ENCODE measurements around the gene ADGRF3. TPM values are rescaled to one million over a fixed set of nuclear protein-coding genes. Genes with fewer than 3 reads are reported as not detected.
"Not testable (repeated sequence)": the region's sequence is repeated elsewhere in the genome, so short reads cannot be mapped to it uniquely, and the experiment has no call there.

Gene ADGRF3
- total and polyA plus RNA-seq, 2 of the 8 experiments (the other 6 are each of a cell fraction or from before 2014, with no cell fraction given) = 0.54 to 0.69 TPM

DNA sequence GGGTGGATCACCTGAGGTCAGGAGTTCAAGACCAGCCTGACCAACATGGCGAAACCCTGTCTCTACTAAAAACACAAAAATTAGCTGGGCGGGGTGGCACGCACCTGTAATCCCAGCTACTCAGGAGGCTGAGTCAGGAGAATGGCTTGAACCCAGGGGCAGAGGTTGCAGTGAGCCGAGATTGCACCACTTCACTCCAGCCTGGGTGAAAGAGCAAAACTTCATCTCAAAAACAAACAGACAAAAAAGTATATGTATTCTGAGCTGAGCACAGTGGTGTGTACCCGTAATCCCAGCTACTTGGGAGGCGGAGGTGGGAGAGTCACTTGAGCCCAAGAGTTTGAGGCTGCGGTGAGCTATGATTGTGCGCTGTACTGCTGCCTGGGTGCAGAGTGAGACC lies 15.3 kb downstream of the ADGRF3 start:
- not testable (repeated sequence) for H4K8ac ChIP-seq (ENCODE audit: extremely low read depth, insufficient read depth, low read length); H3K27ac ChIP-seq (ENCODE audit: low read depth, low read length); H3K27me3 ChIP-seq (replicated peaks in 1 of 4; ENCODE audit: control insufficient read depth in 3 of 4, extremely low read depth in 1 of 4, insufficient read depth in 3 of 4, low read length in 3 of 4); H2AFZ ChIP-seq (ENCODE audit: low read length); H3K9ac ChIP-seq (replicated peaks in 1 of 4; ENCODE audit: extremely low read depth in 1 of 4, low read depth in 3 of 4, low read length in 3 of 4); FAIRE-seq; H3K4ac ChIP-seq (replicated peaks; ENCODE audit: insufficient read length, low read depth, low read length); H4K20me1 ChIP-seq (replicated peaks in 1 of 2; ENCODE audit: control insufficient read depth in 1 of 2, insufficient read depth in 2 of 2, low read length in 2 of 2); H2BK15ac ChIP-seq (ENCODE audit: low read length); H3K23me2 ChIP-seq (ENCODE audit: low read depth, low read length); H3K23ac ChIP-seq (ENCODE audit: insufficient read length); H3K56ac ChIP-seq (replicated peaks; ENCODE audit: insufficient read length, low read depth, low read length); H4K5ac ChIP-seq (ENCODE audit: insufficient read length, low read depth, low read length); H3K4me1 ChIP-seq (replicated peaks in 1 of 4; ENCODE audit: control insufficient read depth in 3 of 4, insufficient read depth in 4 of 4, low read length in 3 of 4); H3K4me2 ChIP-seq (ENCODE audit: insufficient read depth in 1 of 2, low read depth in 2 of 2, low read length in 2 of 2); H3K4me3 ChIP-seq (ENCODE audit: extremely low read depth in 1 of 4, insufficient read depth in 2 of 4, low read depth in 3 of 4, low read length in 4 of 4); H3K18ac ChIP-seq (ENCODE audit: extremely low read depth, low read length); H2BK120ac ChIP-seq (replicated peaks; ENCODE audit: low read depth, low read length); H2BK5ac ChIP-seq (ENCODE audit: low read depth, low read length); H3K79me2 ChIP-seq (ENCODE audit: control insufficient read depth in 1 of 2, insufficient read depth in 2 of 2, low read length in 2 of 2); H3K79me1 ChIP-seq (ENCODE audit: low read depth, low read length); H3K9me3 ChIP-seq (ENCODE audit: insufficient read depth in 2 of 2, low read depth in 1 of 2, low read length in 1 of 2); H2AK5ac ChIP-seq (ENCODE audit: low read depth, low read length); H3K36me3 ChIP-seq (ENCODE audit: control insufficient read depth in 2 of 4, insufficient read depth in 4 of 4, low read length in 3 of 4); H2BK12ac ChIP-seq (ENCODE audit: low read depth, low read length); H2BK20ac ChIP-seq (ENCODE audit: low read length); H4K91ac ChIP-seq (replicated peaks; ENCODE audit: insufficient read length, low read length); H3K14ac ChIP-seq (ENCODE audit: insufficient read length)
- 90% methylated on average over 8 of the region's 8 CpGs; no CpG with 5 or more reads in 1 of the 2 experiments for WGBS, 2 experiments (ENCODE audit: extremely low coverage in 1 of 2, insufficient coverage in 1 of 2, insufficient read length in 1 of 2, insufficient replicate concordance in 2 of 2, low coverage in 1 of 2, low lambda C conversion rate in 2 of 2, missing lambda C conversion rate in 1 of 2)
- POLR2A ChIA-PET (ENCODE audit: partially characterized antibody) = interaction anchor here (1.1 to 2.1 kb wide), 2 partner anchors 13 to 15 kb away, joined by 4 to 6 read pairs; no protein-coding TSS in a partner anchor
- CTCF ChIA-PET (ENCODE audit: partially characterized antibody) = interaction anchor here (0.7 to 4.0 kb wide), 22 partner anchors 11 to 279 kb away, joined by 3 to 24 read pairs (median 5); partner anchors contain the start of genes ADGRF3 and OTOF
- peak in 1 of 2 experiments; percentile 10 for DNase-seq (ENCODE audit: low read depth in 1 of 2, low spot score in 2 of 2)
